ENCODE measurements around the gene TNFSF10. TPM values are rescaled to one million over a fixed set of nuclear protein-coding genes. Genes with fewer than 3 reads are reported as not detected.

The TNFSF10 gene
- total RNA-seq, 1 donor from 2014 or later, result 13.0 TPM

DNA sequence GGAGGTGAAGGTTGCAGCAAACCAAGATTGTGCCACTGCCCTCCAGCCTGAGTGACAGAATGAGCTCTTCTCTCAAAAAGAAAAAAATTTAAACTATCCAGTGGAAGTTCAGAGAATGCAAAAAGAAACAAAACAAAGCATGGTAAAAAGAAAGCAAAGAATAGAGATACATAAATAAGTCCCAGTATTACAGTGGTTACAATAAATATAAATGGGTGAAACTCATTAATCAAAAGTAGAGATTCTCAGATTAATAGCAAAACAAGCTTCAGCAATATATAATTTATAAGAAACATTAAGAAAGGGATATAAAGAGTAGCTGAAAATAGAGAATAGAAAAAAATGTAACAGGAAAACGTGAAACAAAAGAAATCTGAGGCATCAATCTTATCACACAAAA is 51.3 kb downstream of the TNFSF10 start:
- intact Hi-C loops (cut with DNase I), result loop anchor here (10.0 kb wide), 1 partner anchor 107 kb away; no protein-coding TSS in a partner anchor
- DNase-seq (ENCODE audit: low spot score), result no peak

DNA sequence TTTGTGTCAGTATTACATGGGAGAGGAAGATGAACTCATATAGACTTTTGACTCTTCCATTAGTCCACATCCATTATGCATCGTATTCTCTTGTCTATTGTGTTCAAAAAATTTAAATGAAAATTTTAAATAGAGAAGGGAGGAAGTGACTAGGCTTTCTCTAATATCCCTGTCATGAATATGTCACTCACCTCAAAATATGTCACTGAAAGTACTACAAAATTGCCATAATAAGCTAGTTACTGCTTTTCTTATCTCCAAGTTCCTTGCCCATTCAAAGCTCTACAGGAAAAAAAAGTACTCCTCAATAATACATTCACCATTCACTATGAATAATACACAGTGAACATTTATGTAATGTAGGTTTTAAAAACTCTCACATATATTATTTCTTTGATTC is 52.6 kb downstream of the TNFSF10 start:
- DNase-seq (ENCODE audit: low spot score), result no peak
- intact Hi-C loops (cut with DNase I), result loop anchor here (10.0 kb wide), 1 partner anchor 106 kb away; no protein-coding TSS in a partner anchor

DNA sequence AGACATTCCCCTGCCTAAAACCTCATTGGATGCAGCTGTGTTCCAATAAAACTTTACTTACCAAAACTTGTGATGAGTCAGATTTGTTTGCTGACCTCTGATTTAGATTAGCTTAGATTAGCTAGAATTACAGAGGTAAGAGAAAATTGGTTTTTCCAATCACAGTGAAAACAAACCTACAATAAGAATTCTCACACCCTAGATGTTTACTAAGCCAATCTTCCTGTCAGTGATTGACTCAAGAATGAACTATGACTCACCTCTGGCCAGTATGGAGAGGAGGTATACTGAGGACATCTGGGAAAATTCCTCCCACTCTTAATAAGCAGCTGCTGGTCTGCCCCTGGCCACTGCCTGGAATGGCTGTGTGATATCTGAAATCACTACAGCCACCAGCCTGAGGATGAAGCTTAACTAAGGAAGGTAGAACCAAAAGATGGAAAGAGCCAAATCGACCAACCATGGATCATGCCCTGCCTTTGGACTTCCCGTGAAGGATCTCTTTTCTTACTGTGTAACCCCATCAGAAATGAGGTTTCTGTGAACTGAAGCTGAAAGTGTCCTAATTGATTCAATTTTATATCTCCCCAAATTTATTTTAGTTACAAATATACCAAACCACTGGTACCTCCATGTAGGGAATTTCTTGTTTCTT is 55.9 kb downstream of the TNFSF10 start:
- intact Hi-C loops (cut with DNase I), result no loop called here
- no peak for DNase-seq (ENCODE audit: low spot score)

DNA sequence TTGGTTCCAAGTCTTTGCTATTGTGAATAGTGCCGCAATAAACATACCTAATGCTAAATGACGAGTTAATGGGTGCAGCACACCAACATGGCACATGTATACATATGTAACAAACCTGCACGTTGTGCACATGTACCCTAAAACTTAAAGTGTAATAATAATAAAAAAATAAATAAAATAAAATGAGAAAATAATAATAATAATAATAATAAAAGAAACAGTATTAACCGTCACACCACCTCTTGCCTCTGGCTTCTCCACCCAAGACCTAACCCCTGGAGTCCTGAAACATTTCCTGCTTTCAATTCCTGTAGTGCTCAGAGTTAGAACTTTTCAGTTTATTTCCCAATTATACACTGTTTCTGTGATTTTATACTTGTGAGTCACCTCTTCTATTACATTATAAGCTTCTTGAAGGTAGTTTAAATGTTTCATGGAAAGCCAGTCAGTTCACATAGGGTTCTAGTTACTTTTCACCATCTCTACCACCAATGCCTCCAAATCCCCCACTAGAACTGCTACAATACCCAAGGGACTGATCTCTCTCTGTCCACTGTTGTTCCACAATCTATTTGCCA is 56.6 kb downstream of the TNFSF10 start:
- intact Hi-C loops (cut with DNase I), result no loop called here
- no peak for DNase-seq (ENCODE audit: low spot score)

DNA sequence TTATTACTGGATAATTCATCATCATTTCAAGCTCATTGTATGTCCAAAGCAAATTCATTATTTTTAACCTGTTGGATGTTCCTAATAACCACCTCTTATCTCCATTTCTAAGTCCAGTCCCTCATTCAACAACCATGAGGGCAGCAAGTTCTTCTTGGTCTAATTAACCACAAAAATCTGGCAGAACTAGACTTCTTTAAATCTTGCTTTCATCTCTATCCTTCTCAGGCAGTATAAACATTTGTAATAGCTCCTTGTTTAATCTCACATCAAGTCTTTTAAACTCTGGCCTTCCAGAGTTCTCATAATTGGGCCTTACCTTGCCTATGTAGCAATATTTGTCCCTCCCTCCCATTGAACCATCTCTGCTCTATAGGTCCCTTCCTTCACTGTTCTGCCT is 57.9 kb downstream of the TNFSF10 start:
- intact Hi-C loops (cut with DNase I), result no loop called here
- no peak for DNase-seq (ENCODE audit: low spot score)

DNA sequence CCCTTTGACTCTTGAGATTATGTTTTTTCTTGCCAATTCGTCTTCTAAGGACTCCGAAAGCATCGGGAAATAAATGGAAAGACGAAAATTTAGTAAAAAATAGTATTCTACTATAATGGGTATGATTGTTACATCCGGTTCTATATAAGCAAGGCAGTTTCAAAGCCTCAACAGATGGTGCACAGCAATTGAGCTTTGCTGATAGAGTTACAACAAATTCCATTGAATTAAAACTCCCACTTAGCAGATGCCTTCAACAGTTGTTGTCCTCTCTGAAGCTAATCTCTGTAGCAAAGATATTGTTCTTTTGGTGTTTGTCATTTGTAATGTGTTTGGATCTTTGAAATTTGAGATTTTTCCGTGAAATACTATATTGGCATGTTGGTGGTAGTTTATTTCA is 58.9 kb downstream of the TNFSF10 start:
- intact Hi-C loops (cut with DNase I), result no loop called here
- no peak for DNase-seq (ENCODE audit: low spot score)

DNA sequence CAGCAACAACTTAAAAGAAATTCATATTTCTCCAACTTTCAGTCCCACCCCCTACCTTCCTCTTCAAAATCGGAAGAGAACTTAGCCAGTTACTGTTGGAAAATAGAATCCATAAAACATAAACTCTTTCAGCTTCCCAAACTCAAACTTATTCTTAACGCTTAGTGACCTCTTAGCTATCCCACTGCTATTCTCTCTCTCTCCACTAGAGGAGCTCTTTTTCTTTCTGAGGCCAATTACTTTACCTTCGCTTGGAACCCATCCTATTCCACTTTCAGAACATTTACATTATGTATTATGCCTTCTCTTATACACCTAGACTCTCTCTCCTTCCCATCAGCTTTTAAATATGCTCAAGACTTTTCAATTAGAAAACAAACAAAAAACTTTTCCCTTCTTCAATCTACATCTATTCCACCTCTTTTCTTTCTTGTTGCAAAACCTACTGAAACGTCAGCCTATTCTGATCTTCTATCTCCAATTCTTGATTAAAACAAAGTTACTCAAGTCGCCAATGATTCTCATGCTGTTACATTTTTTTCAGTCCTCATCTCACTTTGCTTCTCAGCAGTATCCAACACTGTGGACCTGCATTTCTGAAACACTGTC is 61.6 kb downstream of the TNFSF10 start:
- intact Hi-C loops (cut with DNase I), result no loop called here

DNA sequence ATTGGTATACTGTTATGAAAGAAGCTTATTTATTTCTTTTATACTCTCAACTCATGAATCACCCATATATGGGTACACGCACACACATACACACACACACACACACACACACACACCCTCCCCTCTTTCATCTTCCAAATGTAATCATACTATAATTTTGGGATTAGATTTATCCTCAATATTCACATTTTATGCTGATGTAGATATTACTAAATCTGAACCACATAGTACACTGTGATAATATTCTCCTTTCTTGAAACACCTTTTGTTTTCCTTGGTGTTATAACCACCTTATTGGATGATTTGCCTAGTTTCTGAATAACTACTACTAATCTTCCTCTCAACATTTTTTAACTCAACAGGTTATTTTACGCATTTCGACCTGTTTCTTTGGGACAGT is 66.8 kb downstream of the TNFSF10 start:
- DNase-seq (ENCODE audit: low spot score), result no peak
- intact Hi-C loops (cut with DNase I), result no loop called here

More for the DNA sequence above, 61.6 kb downstream of the TNFSF10 start:
- DNase-seq (ENCODE audit: low spot score), result no peak

Other genes with a start within 250 kb of the TNFSF10 start
- gene GHSR, start 75.0 kb downstream of the TNFSF10 start, total RNA-seq, result not detected
- gene NCEH1, start 187.6 kb upstream of the TNFSF10 start, total RNA-seq, result 18.5 TPM
- 3.0 TPM for gene ECT2, start 227.3 kb upstream of the TNFSF10 start, total RNA-seq

Measured in cardiac septum (tissue), 1 donor.